GM23248 (cell line): Measurements from ENCODE around the gene SSX2IP. TPM values are rescaled to one million over a fixed set of nuclear protein-coding genes. Genes with fewer than 3 reads are reported as not detected.

Experiments used
- DNase-seq: peaks from one replicate; pipeline ENCODE4 v3.0.0-alpha.2; 2015
- H2AFZ ChIP-seq: fragments of 200-600 bp; sonication (generic); 2 replicates; pipeline ENCODE4 v1.6.1; 2016; ENCODE audit warnings: antibody characterized with exemption
- H3F3A ChIP-seq: fragments of 200-600 bp; sonication (generic); 2 replicates; pipeline ENCODE4 v1.6.1; 2016; ENCODE audit warnings: mild to moderate bottlenecking, antibody characterized with exemption, mixed run types; ENCODE audit not compliant: insufficient read depth
- H3K27ac ChIP-seq: fragments of 200-600 bp; sonication (generic); 2 replicates; pipeline ENCODE4 v1.5.1; 2016; ENCODE audit warnings: mild to moderate bottlenecking
- H3K27me3 ChIP-seq: fragments of 200-600 bp; sonication (generic); replicated peaks from 2 replicates; pipeline ENCODE4 v1.6.1; 2016; ENCODE audit warnings: mild to moderate bottlenecking; ENCODE audit not compliant: insufficient read depth
- H3K36me3 ChIP-seq: fragments of 200-600 bp; sonication (generic); 2 replicates; pipeline ENCODE4 v1.6.1; 2016; ENCODE audit warnings: low read depth, mild to moderate bottlenecking
- H3K4me1 ChIP-seq: fragments of 200-600 bp; sonication (generic); 2 replicates; pipeline ENCODE4 v1.6.1; 2016; ENCODE audit warnings: mild to moderate bottlenecking; ENCODE audit not compliant: insufficient read depth
- H3K4me2 ChIP-seq: fragments of 200-600 bp; sonication (generic); one replicate; pipeline ENCODE4 v1.6.1; 2016; ENCODE audit warnings: mild to moderate bottlenecking; ENCODE audit not compliant: unreplicated experiment
- H3K4me3 ChIP-seq: fragments of 200-600 bp; sonication (generic); 2 replicates; pipeline ENCODE4 v1.5.1; 2016; ENCODE audit warnings: mild to moderate bottlenecking
- H3K79me2 ChIP-seq: fragments of 200-600 bp; sonication (generic); 2 replicates; pipeline ENCODE4 v1.6.1; 2016; ENCODE audit warnings: mild to moderate bottlenecking; ENCODE audit not compliant: insufficient read depth
- H3K9ac ChIP-seq: fragments of 200-600 bp; sonication (generic); 2 replicates; pipeline ENCODE4 v1.6.1; 2016; ENCODE audit warnings: mild to moderate bottlenecking
- H3K9me2 ChIP-seq: fragments of 200-600 bp; sonication (generic); 2 replicates; pipeline ENCODE4 v1.6.1; 2016; ENCODE audit warnings: mixed run types, mild to moderate bottlenecking, moderate library complexity; ENCODE audit not compliant: insufficient read depth
- H3K9me3 ChIP-seq: fragments of 200-600 bp; sonication (generic); one replicate; pipeline ENCODE4 v1.6.1; 2017; ENCODE audit warnings: low read depth
- H4K20me1 ChIP-seq: fragments of 200-600 bp; sonication (generic); 2 replicates; pipeline ENCODE4 v1.6.0; 2016; ENCODE audit not compliant: insufficient read depth
- EZH2 ChIP-seq: fragments of 200-600 bp; sonication (generic); IDR thresholded peaks from 2 replicates; pipeline ENCODE4 v1.6.1; 2018; ENCODE audit warnings: antibody characterized with exemption, mild to moderate bottlenecking; ENCODE audit not compliant: insufficient read depth, poor library complexity, severe bottlenecking
- EZH2phosphoT487 ChIP-seq: fragments of 200-600 bp; sonication (generic); IDR thresholded peaks from 2 replicates; pipeline ENCODE4 v1.6.1; 2018; ENCODE audit warnings: antibody characterized with exemption, moderate library complexity, mild to moderate bottlenecking, low read depth; ENCODE audit not compliant: insufficient read depth
- WGBS, 2 experiments: methylation state at CpG; one replicate each; pipeline ENCODE4 v1.1.6; 2015 to 2017; ENCODE audit warnings: low lambda C conversion rate in 2 of 2, low coverage in 1 of 2; ENCODE audit errors: missing lambda C conversion rate in 2 of 2; 5-methylcytosine and 5-hydroxymethylcytosine counted together
- in situ Hi-C: fragments of 300-500 bp; cut with MboI; formaldehyde crosslinking; loops from 2 replicates; pipeline ENCODE4 v1.15.0; 2020
- polyA plus RNA-seq: library from polyadenylated mRNA; unstranded; fragments of >200 nt; fragmentation: Nextera tagmentation; extraction: Ambion mirVana; gene quantifications from 2 replicates; pipeline ENCODE4 v1.2.1, GENCODE V29; 2016
- total RNA-seq: library from RNA; depleted of rRNA; stranded (reverse); fragments of >200 nt; shearing (Covaris generic); gene quantifications from 2 replicates; pipeline ENCODE4 v1.2.3, GENCODE V29; 2014

SSX2IP gene
- total and polyA plus RNA-seq, 2 experiments from 2014 or later: 11.3 to 15.3 TPM

GRCh38 chr1:84665703-84666317 is 24.5 kb downstream of the SSX2IP start:
- TF ChIP-seq EZH2: no peak
- TF ChIP-seq EZH2phosphoT487: no peak
- H3K79me2 ChIP-seq: peaks cover 4% of the 10 kb centered on the region; the same call in 1 of the 2 replicates
- no peaks in the 10 kb centered on the region for H3F3A ChIP-seq
- H3K36me3 ChIP-seq: peaks cover 7% of the 10 kb centered on the region; the same call in 1 of the 2 replicates
- 84 to 93% methylated on average over 3 of the region's 3 CpGs for WGBS, 2 experiments
- peak; percentile 38 for DNase-seq
- peak overlapping the region; percentile 26; the same call in 1 of the 2 replicates for H3K27ac ChIP-seq
- no peak overlapping the region for H3K9ac ChIP-seq
- H3K9me3 ChIP-seq: no peaks in the 10 kb centered on the region
- peak overlapping the region; percentile 59 for H2AFZ ChIP-seq
- no peaks in the 10 kb centered on the region for H3K27me3 ChIP-seq
- H4K20me1 ChIP-seq: no peaks in the 10 kb centered on the region
- in situ Hi-C loops: no loop called here
- H3K4me3 ChIP-seq: no peak overlapping the region
- H3K4me2 ChIP-seq: peak overlapping the region; percentile 30
- H3K4me1 ChIP-seq: peaks cover 11% of the 10 kb centered on the region
- H3K9me2 ChIP-seq: no peaks in the 10 kb centered on the region

GRCh38 chr1:84653130-84653677 is 37.1 kb downstream of the SSX2IP start:
- no peak for TF ChIP-seq EZH2phosphoT487
- no peak for TF ChIP-seq EZH2

GRCh38 chr1:84644472-84644871 is 45.8 kb downstream of the SSX2IP start:
- 97% methylated on average over 2 of the region's 2 CpGs for WGBS, 2 experiments
- in situ Hi-C loops: loop anchor here (25.0 kb wide), 1 partner anchor 293 kb away; no protein-coding TSS in a partner anchor
- H3K27me3 ChIP-seq: no peaks in the 10 kb centered on the region
- H3K9me3 ChIP-seq: no peaks in the 10 kb centered on the region
- H3K27ac ChIP-seq: no peak overlapping the region
- H3K79me2 ChIP-seq: no peaks in the 10 kb centered on the region
- H2AFZ ChIP-seq: no peak overlapping the region
- no peak for TF ChIP-seq EZH2
- H3K36me3 ChIP-seq: peaks cover 7% of the 10 kb centered on the region; the same call in 1 of the 2 replicates
- no peaks in the 10 kb centered on the region for H3K9me2 ChIP-seq
- H3F3A ChIP-seq: no peaks in the 10 kb centered on the region
- H4K20me1 ChIP-seq: no peaks in the 10 kb centered on the region
- H3K4me1 ChIP-seq: no peaks in the 10 kb centered on the region
- no peak overlapping the region for H3K4me2 ChIP-seq
- no peak overlapping the region for H3K9ac ChIP-seq
- no peak overlapping the region for H3K4me3 ChIP-seq
- DNase-seq: no peak

More at GRCh38 chr1:84653130-84653677, 37.1 kb downstream of the SSX2IP start:
- peak; percentile 48 for DNase-seq
- no peak overlapping the region for H2AFZ ChIP-seq
- no peaks in the 10 kb centered on the region for H3K9me3 ChIP-seq
- H3K9me2 ChIP-seq: no peaks in the 10 kb centered on the region
- no peak overlapping the region for H3K27ac ChIP-seq
- H3K36me3 ChIP-seq: peaks cover 10% of the 10 kb centered on the region; the same call in 1 of the 2 replicates
- no peaks in the 10 kb centered on the region for H3K79me2 ChIP-seq
- H4K20me1 ChIP-seq: no peaks in the 10 kb centered on the region
- no peaks in the 10 kb centered on the region for H3K27me3 ChIP-seq
- no peak overlapping the region for H3K4me3 ChIP-seq
- 83 to 92% methylated on average over 2 of the region's 2 CpGs for WGBS, 2 experiments
- H3K9ac ChIP-seq: no peak overlapping the region
- H3K4me2 ChIP-seq: no peak overlapping the region
- no peaks in the 10 kb centered on the region for H3F3A ChIP-seq
- H3K4me1 ChIP-seq: no peaks in the 10 kb centered on the region
- in situ Hi-C loops: no loop called here

- Histone ChIP-seq H3K36me3 (no peaks in the 10 kb centered on the region), H3K9me2 (no peaks in the 10 kb centered on the region), H3K79me2 (no peaks in the 10 kb centered on the region), H3F3A (no peaks in the 10 kb centered on the region), H3K27me3 (no peaks in the 10 kb centered on the region), H3K4me2 (no peak overlapping the region), H3K9ac (no peak overlapping the region), H3K4me1 (no peaks in the 10 kb centered on the region), H4K20me1 (no peaks in the 10 kb centered on the region), H3K9me3 (no peaks in the 10 kb centered on the region), H2AFZ (no peak overlapping the region), H3K27ac (no peak overlapping the region), H3K4me3 (no peak overlapping the region)
- TF ChIP-seq EZH2 (no peak), EZH2phosphoT487 (no peak)
- no peak for DNase-seq
- in situ Hi-C loops: loop anchor here (25.0 kb wide), 1 partner anchor 294 kb away; no protein-coding TSS in a partner anchor
- WGBS, 2 experiments: 94 to 96% methylated on average over 6 of the region's 6 CpGs
Measured at GRCh38 chr1:84643183-84643582, 47.1 kb downstream of the SSX2IP start.
